NCI-H82 treated with DMSO at 0.1 percent for 48 hours (cell line): ENCODE results near the gene DNAJA4.
A peak's percentile ranks its signal among the peaks of the same experiment; 100 is the strongest.
"Not testable (repeated sequence)": the region's sequence is repeated elsewhere in the genome, so short reads cannot be mapped to it uniquely, and the experiment has no call there.

ENCODE experiments used
- DNase-seq: peaks from one replicate; lab custom pipeline; 2025; ENCODE audit not compliant: unreplicated experiment; lab: John Stamatoyannopoulos, UW

Gene DNAJA4

DNA sequence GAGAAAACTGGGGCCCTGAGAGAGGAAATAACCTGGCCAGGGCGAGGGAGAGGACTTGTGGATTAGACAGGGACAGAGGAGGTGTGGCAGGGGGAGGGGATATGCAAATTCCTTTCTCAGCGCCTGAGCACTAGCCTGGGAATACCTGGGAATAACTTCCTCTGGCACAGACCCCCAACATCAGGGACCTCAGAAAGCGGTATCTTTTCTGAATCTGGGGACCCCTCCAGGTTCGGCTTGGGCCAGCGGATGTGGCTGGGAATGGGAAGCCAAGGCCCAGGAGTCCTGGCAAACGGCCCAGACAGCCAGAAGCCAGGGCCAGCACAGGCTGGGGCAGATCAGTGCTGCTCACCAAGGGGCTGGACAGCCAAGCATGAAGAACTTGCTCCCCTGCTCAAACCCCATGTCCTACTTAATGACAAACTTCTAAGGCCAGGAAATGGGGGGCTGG lies 20.8 kb upstream of the DNAJA4 start:
- peak; percentile 10 for DNase-seq

DNA sequence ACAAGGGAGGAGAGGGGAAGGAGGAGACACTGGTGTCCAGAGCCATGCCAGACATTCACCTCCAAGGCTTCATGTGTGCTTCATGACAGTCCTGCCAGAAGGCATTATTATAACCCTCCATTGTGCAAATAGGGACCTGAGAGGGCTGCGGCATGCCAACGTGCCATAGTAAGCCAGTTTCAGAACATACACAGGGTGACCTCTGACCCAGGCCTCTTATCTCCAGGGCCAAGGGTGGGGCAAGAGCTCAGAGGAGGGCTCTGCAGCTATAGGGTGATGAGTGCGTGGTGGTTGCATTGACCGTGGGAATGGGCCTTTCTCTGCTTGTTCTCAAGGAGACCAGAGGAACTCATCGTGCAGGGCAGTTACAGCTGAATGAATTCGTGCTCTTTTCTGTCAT lies 20.3 kb upstream of the DNAJA4 start:
- no peak for DNase-seq

DNA sequence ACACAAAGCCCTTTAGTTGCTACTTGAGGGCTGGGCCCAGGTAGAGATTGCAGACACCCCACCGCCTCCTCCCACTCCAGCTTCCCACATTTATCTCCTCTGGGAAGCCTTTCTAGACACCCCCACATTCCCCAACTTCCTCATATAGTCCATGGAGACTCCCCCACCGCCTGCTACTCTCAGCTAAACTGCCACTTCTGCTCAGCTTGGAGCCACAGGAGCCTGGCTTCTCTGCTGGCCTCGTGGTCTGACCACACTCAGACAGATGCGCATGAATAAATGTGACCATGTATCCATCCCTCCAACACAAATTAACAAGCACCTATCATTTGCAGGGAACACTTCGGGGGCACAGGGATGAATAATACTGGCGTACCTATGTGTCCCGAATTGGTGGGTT lies 19.5 kb upstream of the DNAJA4 start:
- no peak for DNase-seq

DNA sequence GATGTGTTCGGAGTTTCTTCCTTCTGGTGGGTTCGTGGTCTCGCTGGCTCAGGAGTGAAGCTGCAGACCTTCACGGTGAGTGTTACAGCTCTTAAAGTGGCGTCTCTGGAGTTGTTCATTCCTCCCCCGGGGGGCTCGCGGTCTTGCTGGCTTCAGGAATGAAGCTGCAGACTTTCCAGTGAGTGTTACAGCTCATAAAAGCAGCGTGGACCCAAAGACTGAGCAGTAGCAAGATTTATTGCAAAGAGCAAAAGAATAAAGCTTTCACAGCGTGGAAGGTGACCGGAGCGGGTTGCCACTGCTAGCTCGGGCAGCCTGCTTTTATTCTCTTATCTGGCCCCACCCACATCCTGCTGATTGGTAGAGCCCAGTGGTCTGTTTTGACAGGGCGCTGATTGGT lies 19.0 kb upstream of the DNAJA4 start:
- DNase-seq: not testable (repeated sequence)

DNA sequence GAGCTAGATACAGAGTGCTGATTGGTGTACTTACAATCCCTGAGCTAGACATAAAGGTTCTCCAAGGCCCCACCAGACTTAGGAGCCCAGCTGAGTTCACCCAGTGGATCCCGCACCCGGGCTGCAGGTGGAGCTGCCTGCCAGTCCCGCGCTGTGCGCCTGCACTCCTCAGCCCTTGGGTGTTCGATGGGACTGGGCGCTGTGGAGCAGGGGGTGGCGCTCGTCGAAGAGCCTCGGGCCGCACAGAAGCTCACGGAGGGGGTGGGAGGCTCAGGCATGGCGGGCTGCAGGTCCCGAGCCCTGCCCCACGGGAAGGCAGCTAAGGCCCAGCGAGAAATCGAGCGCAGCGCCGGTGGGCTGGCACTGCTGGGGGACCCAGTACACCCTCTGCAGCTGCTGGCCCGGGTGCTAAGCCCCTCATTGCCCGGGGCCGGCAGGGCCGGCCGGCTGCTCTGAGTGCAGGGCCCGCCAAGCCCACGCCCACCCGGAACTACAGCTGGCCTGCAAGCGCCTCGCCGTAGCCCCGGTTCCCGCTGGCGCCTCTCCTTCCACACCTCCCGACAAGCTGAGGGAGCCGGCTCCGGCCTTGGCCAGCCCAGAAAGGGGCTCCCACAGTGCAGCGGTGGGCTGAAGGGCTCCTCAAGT lies 18.3 kb upstream of the DNAJA4 start:
- not testable (repeated sequence) for DNase-seq

DNA sequence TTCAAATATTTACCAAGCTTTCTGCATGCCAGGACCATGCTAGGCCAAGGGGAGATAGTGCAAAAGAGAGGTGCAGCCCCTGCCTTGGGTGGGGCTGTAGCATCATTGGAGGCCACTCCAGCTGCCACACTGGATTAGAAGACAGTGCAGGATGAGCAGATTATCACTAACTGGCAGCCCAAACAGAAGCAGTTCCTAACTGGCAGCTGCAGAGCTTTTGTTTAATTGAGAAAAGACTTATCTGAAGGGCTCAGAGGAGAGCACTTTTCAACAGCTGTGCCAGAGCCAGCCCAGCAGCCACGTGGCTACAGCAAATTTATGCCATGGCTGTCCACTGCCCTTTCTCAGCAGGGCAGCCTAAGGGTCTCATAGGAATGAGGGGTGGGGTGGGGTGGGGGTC lies 16.5 kb upstream of the DNAJA4 start:
- peak; percentile 14 for DNase-seq

DNA sequence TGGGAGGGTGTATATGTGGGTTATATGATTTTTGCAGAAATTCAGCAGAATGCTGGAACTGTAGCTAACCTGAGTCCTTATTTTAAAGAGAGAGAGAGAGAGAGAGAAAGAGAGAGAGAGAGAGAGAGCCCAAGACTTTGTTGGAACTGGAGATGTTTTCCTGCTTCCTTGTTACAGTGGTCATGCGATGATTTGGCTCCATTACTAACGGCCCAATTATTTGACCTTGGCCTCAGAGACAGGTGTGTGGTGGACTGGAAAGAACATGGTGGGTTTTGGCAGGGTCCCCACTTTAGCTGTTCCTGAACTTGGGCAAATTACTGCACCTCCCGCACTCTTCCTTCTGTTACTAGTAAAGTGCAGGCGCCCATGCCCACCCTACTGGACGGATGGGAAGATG lies 15.2 kb upstream of the DNAJA4 start:
- DNase-seq: no peak

DNA sequence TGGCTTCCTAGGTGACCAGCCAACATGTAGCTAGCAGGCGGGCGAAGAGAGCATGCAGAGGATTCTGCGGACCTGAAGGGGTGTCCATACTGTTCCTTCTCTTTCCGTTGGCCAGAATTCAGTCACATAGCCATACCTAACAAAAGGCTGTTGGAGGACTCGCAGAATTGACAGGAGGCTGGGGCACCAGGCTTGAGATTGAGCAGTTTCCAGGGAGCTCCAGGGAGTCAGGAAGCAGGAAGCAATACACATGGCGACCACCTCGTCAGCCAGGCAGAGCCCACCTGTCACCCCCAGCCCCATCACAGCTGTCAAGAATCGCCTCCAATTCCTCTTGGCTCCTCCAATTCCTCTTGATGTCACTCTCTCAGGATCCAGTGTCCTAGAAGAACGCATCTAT lies 13.2 kb upstream of the DNAJA4 start:
- DNase-seq: no peak

DNA sequence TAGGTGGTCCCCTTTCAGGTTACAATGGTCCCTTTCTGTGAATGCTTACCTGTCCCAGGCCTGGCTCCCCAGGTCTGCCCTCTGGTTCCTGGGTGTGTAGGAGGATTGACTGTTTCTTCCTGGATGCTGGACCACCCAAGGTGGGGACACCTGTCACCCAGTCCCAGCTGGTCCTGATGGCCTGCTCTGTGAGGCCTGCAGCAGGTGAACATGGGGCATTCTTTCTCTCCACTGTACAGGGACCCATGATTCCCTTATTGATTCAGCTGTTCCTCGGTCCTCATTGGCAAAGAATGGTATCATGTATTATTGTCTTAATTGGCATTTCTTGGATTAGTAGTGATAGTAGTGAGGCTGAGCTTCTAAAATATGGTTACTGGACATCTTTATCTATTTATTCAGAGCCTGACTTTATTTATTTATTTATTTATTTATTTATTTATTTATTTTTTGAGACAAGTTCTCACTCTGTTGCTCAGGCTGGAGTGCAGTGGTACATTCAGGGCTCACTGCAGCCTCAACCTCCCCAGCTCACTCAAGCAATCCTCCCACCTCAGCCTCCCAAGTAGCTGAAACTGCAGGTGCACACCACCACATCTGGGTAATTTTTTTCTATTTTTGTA lies 8.8 kb upstream of the DNAJA4 start:
- DNase-seq: no peak

DNA sequence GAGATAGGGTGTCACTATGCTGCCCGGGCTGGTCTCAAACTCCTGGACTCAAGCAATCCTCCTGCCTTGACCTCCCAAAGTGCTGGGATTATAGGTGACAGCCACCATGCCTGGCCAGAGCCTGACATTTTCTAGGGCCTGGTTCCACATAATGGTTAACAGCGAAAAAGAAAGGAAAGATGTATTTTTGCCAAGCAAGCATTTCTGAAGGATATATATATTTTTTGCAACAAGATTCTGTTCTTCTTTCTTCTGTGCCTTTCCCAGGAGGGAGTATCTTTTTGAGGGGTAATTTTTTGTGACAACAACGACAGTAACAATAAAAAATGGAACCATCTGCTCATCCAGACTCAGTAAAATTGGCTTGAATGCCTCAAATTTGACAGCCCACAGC lies 8.3 kb upstream of the DNAJA4 start:
- DNase-seq: no peak

DNA sequence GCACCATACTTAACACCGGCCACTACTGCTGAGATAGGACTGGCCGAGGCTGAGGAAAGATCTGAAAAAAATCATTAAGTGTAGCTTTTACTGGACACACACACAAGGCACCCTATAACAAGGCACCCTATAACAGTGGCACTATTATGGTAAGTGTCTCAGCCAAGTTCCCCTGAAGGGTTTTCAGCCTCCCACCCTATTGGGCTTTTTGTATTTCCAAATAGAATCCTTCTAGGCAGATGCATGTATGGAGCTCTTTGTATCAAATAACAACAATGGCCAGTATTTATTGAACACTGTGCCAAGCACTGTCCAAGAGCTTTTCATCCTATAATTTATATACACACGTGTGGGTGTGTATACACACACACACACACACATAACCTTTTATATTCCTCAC lies 6.7 kb upstream of the DNAJA4 start:
- no peak for DNase-seq

DNA sequence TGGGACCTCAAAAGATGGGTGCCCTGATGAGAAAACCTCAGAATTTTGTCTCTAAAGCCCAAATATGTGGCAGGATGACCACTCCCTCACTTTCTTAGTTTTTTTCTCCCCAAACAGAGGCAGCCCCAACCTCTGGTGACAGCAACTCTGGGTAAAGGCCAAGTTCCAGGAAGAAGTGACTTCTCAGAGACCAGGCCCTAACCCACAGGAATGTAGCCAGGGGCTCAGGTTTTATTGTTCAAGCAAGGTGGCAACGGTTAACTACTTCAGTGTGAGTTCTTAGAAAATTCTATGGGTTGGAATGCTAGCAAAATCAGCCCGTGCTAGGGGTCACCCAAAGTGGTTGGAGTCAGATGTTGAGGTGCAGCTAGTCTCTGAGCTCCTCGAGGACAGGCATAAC lies 5.1 kb upstream of the DNAJA4 start:
- DNase-seq: no peak

DNA sequence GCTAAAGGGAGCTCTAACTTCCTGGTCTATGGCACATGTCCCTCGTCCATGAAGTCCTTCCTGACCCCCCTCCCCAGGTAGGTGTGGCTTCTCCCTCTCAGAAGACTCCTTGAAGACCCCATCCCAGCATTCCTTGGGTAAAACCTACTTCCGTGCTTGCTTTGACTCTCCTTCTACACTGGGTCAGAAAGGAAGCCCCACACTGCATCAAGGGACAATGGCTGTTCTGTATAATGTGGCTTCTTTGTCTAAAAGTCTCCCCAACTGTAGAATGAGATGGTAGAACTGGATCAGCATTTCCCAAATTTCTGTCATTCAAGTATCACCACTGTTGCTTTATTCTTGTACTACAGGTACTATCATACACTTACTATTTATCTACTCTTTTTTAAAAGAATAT lies 3.9 kb upstream of the DNAJA4 start:
- no peak for DNase-seq

DNA sequence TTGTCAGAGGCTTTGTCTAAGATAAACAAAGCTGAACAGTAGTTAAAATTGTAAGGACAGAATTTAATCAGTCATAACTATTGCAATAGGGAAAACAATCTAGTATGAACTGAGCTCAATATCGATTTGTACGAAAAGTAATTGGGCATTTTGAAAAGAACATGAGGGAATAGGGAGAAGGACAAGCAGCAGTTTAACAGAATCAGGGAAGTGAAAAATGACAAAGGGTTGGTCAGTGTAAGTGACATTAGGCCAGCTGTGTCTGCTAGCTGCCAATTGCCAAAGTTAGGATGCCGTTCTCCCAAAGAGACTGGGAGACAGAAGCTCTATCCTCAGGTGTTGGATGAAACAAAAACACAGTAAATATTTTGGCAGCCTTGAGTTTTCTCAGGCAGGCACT lies 3.3 kb upstream of the DNAJA4 start:
- DNase-seq: no peak

DNA sequence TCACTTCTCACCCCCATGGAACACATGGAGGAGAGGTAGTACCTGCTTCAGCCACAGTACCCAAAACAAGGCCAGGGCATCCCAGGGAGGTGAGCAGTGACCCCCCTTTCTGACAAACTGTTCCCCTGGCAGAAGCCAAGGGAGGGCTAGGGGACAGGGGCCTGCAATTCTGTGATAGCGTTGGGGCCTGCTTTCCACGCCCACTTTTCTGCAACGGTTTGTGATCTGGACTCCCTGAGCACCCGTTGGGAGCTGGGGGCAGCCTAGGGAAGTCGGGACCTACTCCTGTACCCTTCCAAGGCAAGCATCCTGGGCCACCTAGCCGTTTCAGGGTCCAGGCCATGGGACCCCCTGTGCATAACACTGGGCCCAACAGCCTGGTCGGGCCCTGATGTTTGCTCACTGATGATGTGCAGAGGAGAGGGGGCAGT lies 996 bp upstream of the DNAJA4 start:
- no peak for DNase-seq

DNA sequence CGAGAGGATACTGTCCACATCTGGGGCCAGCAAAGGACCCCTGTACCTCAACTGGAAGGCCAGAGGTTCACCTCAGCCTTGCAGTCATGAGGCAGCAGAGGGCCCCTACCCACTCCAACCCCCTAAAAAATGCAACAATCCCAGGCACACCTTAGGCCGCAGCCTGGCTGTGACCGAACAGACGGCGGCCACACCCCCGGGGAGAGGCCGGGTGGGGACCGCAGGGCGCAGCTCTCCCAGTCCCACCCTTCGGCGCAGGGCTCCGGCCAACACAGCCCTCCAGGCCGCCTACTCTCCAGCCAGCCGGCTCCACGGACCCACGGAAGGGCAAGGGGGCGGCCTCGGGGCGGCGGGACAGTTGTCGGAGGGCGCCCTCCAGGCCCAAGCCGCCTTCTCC lies 457 bp upstream of the DNAJA4 start:
- DNase-seq: no peak

DNA sequence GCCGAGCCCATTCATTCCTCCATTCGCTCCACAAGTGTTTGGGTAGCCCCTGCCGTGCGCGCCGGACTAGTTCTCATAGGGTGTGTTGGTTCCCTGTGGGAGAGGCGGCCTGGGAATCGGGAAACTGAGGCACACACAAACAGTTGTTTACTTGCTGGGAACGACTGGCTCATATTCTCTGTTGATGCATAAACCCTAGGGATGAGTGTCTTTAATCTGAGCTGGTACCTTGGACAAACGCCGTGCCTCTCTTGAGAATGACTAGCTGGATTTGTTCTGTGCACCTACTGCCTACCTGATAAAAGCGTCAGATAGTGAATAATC lies 737 bp downstream of the DNAJA4 start:
- no peak for DNase-seq

DNA sequence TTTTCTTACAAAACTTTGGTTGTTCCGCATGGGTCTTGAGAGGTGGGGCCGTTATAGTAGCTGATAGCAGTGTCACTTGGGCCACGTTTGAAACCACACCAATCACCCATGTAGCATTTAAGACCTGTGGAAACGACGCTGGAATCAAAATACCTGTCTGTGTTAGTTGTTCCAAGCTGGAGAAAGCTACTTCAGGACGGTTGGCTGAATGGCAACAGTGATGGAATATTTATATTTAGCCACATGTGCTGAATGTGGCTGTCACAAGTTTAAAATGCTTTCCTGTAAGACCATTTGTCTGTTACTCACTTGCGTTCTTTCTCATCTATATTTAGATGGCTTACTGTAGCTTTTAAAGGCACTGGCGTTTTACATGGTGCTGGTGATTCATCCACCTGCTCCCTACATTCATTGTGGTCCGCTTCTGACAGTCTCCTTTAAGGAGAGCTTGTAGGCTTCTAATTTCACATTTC lies 1.4 kb downstream of the DNAJA4 start:
- DNase-seq: no peak

DNA sequence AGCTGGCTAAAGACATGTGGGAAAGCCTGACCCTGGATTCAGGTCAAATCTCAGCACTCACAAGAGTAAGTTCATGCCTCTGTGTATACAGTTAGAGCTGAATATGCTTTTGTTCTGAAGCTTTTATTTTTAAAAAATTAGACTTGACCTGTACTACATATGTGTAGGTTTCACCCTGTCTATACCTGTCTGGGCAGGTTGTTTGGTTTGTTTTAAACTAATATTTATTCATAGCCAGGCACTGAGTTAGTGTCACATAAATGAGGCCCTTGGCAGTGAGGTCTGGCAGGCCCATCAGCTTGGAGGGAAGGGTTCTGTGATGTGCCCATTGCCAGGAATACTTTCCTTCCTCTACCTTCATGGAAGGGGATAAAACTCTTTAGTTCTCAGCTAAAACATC lies 1.9 kb downstream of the DNAJA4 start:
- no peak for DNase-seq

DNA sequence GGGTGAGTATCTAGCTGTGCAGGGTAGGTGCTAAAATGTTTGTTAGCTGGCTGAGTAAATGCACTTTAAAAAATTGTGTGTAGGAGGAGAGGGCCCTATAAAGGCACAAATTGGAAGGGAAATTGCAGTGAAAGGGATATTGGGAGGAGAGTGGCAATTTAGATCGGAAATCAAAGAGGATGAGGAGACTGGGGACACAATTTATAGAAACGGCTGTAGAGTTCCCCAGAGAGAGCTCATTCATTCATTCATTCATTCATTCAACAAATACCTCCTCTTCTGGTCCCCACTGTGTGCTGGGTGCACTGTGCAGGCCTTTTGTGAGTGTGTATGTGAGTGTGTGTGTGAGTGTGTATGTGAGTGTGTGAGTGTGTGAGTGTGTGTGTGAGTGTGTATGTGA lies 2.4 kb downstream of the DNAJA4 start:
- no peak for DNase-seq

DNA sequence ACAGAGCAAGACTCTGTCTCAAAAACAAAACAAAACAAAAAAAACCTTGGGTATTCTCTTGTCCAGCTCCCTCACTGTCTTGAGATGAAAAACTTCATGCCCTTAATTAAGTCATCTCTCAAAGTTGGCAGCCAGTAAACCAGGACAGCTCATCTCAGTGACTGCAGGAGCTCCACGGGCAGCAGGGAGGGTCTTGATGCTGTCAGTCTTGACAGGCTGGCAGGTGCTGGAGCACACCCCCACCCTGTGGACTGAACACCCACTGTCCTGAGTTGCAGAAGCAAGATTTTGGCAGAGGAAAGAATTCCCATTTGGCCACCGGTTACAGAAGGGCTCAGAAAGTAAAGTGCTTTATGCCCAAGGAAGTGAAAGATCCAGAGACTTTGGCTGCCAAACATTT lies 8.0 kb downstream of the DNAJA4 start:
- no peak for DNase-seq

DNA sequence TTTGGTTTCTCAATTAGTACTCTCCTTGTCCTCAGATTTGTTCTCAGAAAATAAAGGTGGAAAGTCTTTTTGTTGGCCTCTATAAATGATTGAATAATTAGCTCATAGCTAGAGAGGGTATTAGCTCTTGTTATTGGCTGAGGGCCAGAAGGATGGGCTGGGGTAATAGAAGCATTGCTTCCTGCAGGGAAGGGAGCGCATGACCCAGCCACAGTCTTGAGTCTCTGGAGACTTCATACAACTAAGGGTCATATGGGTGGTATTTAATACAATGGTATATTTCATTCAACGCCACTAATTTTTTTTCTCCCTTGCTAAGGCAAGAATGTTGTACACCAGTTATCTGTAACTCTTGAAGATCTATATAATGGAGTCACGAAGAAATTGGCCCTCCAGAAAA lies 8.4 kb downstream of the DNAJA4 start:
- DNase-seq: peak; percentile 15

DNA sequence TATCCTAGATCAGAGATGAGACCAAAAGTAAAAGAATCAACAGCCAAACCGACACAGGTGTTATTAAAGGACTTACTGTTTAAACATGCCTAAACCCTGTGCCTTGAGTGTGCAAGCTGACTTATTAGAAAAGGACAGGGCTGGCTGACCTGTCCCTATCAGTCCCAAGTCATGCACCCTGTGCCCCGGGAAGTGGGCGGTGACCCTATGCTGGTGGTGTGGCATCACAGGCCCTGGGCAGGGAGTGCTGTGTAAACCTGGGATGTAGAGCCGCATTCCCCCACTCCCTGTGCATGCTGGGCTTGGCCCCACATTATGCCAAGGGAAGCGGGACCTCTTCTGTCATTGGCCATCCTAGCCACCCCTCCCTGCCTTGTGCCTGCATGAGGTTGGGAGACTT lies 10.6 kb downstream of the DNAJA4 start:
- DNase-seq: no peak
